NB4 (cell line): ENCODE measurements around the gene GFRA3.
A peak's percentile ranks its signal among the peaks of the same experiment; 100 is the strongest.
"Not testable (repeated sequence)": the region's sequence is repeated elsewhere in the genome, so short reads cannot be mapped to it uniquely, and the experiment has no call there.

ENCODE experiments used
- DNase-seq: peaks from one replicate; pipeline ENCODE4 v3.0.0; 2010; ENCODE audit warnings: low read depth
- H3K4me3 ChIP-seq: one replicate; pipeline ENCODE4 v1.5.1; 2011; ENCODE audit warnings: mild to moderate bottlenecking, low read depth, low read length, moderate library complexity
- CTCF ChIP-seq: IDR thresholded peaks from one replicate; pipeline ENCODE4 v1.5.1; 2012; ENCODE audit warnings: low read depth, low read length
- MAX ChIP-seq: IDR thresholded peaks from 2 replicates; pipeline ENCODE4 v1.6.1; 2011; ENCODE audit warnings: low read depth, low read length
- MYC ChIP-seq: IDR thresholded peaks from 2 replicates; pipeline ENCODE4 v1.6.1; 2011; ENCODE audit warnings: low read depth, low read length
- POLR2A ChIP-seq: IDR thresholded peaks from 2 replicates; pipeline ENCODE4 v1.6.1; 2011; ENCODE audit warnings: mild to moderate bottlenecking; ENCODE audit not compliant: insufficient read length; ENCODE audit errors: extremely low read depth

GFRA3 gene

GRCh38 chr5:138274189-138274853 is at the start of gene GFRA3:
Gene GFRA3 (minus strand): TSS chr5:138274621. CDS start chr5:138274424, 197 bp downstream.
- peak; percentile 32 for DNase-seq
- no peak within 1 kb of the TSS for H3K4me3 ChIP-seq
- TF ChIP-seq MAX, result no peak
- no peak for TF ChIP-seq POLR2A
- TF ChIP-seq MYC, result no peak
- no peak for TF ChIP-seq CTCF

GRCh38 chr5:138318211-138318610 is 43.8 kb upstream of the GFRA3 start:
- DNase-seq, H3K4me3 ChIP-seq: not testable (repeated sequence)

GRCh38 chr5:138316355-138316754 is 41.9 kb upstream of the GFRA3 start:
- no peak for TF ChIP-seq CTCF
- TF ChIP-seq MYC, result no peak
- TF ChIP-seq POLR2A, result no peak
- TF ChIP-seq MAX, result no peak
- DNase-seq, result no peak
- H3K4me3 ChIP-seq, result no peak overlapping the region

GRCh38 chr5:138315751-138316278 is 41.4 kb upstream of the GFRA3 start:
- TF ChIP-seq CTCF (no peak), MYC (no peak), POLR2A (no peak), MAX (no peak)
- no peak overlapping the region for H3K4me3 ChIP-seq
- no peak for DNase-seq

GRCh38 chr5:138305797-138306196 is 31.4 kb upstream of the GFRA3 start:
- no peak overlapping the region for H3K4me3 ChIP-seq
- DNase-seq, result no peak
- TF ChIP-seq CTCF, result no peak
- no peak for TF ChIP-seq MAX
- no peak for TF ChIP-seq POLR2A
- TF ChIP-seq MYC, result no peak

- DNase-seq, result peak; percentile 14
- TF ChIP-seq MYC (no peak), CTCF (no peak), POLR2A (no peak), MAX (no peak)
- H3K4me3 ChIP-seq, result no peak overlapping the region
Measured at GRCh38 chr5:138303372-138303771, 29.0 kb upstream of the GFRA3 start.
